Epithelial cell of esophagus (primary cell): ENCODE data around the gene CASZ1.

ENCODE experiments used
- DNase-seq: peaks from one replicate; pipeline ENCODE4 v3.0.0; 2010; ENCODE audit warnings: low read depth
- H3K4me3 ChIP-seq: 2 replicates; pipeline ENCODE4 v1.5.1; 2011; ENCODE audit warnings: mild to moderate bottlenecking, low read length, control low read depth
- TF ChIP-seq, protein P1 (sequence below): IDR thresholded peaks from 2 replicates; pipeline ENCODE4 v1.5.1; 2011; ENCODE audit warnings: low read depth, mild to moderate bottlenecking, low read length, control low read depth, inconsistent platforms; ENCODE audit not compliant: insufficient read depth; ENCODE audit errors: missing control alignments

Gene CASZ1, protein sequence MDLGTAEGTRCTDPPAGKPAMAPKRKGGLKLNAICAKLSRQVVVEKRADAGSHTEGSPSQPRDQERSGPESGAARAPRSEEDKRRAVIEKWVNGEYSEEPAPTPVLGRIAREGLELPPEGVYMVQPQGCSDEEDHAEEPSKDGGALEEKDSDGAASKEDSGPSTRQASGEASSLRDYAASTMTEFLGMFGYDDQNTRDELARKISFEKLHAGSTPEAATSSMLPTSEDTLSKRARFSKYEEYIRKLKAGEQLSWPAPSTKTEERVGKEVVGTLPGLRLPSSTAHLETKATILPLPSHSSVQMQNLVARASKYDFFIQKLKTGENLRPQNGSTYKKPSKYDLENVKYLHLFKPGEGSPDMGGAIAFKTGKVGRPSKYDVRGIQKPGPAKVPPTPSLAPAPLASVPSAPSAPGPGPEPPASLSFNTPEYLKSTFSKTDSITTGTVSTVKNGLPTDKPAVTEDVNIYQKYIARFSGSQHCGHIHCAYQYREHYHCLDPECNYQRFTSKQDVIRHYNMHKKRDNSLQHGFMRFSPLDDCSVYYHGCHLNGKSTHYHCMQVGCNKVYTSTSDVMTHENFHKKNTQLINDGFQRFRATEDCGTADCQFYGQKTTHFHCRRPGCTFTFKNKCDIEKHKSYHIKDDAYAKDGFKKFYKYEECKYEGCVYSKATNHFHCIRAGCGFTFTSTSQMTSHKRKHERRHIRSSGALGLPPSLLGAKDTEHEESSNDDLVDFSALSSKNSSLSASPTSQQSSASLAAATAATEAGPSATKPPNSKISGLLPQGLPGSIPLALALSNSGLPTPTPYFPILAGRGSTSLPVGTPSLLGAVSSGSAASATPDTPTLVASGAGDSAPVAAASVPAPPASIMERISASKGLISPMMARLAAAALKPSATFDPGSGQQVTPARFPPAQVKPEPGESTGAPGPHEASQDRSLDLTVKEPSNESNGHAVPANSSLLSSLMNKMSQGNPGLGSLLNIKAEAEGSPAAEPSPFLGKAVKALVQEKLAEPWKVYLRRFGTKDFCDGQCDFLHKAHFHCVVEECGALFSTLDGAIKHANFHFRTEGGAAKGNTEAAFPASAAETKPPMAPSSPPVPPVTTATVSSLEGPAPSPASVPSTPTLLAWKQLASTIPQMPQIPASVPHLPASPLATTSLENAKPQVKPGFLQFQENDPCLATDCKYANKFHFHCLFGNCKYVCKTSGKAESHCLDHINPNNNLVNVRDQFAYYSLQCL (N-terminal part only)

DNA sequence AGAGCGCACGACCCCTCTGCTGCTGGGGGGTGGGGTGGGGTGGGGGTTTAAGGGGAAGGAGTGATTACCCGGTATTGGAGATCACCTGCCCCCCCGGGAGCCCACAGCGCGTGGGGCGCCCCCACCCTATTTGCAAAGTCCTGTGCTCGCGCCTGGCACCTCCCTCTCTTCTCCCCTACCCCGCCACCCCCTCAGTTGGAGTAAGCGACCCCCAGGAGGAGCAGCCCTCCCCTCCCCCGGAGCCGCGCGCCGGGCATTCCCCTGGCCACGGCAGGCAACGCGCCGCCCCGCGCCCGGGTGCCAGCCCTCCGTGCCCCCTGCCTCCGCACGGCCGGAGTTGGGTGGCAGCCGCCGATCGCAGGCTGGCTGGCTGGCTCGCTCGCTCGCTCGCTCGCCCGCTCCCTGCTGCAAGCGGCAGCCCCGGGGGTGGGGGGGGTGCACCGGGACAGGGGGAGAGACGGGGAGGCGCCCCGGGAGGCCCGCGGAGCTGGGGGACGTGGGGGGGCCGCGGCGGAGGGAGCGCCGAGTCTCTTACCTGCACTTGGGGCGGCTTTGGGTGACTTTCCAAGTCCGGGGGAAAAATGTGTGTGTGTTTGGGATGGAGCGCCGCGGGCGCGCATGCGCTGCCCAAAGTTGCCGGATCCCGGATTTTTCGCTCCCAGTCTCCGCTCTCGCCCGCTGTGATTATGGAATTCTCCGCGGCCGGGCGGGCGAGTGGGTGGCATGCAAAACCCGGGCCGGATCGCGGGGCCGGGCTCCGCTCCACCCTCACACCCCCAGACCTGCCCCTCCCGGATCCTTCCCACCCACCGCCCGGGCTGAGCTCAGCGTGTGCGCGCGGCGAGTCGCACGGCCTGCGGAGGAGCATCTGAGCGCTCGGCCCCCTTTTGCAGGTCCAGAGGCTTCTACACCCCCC is at the start of gene CASZ1:
CASZ1 (minus strand) TSS at position 618 of the 916 bp plus-strand sequence. CDS start 102,757 bp downstream, outside the sequence.
- TF ChIP-seq, protein P1, sequence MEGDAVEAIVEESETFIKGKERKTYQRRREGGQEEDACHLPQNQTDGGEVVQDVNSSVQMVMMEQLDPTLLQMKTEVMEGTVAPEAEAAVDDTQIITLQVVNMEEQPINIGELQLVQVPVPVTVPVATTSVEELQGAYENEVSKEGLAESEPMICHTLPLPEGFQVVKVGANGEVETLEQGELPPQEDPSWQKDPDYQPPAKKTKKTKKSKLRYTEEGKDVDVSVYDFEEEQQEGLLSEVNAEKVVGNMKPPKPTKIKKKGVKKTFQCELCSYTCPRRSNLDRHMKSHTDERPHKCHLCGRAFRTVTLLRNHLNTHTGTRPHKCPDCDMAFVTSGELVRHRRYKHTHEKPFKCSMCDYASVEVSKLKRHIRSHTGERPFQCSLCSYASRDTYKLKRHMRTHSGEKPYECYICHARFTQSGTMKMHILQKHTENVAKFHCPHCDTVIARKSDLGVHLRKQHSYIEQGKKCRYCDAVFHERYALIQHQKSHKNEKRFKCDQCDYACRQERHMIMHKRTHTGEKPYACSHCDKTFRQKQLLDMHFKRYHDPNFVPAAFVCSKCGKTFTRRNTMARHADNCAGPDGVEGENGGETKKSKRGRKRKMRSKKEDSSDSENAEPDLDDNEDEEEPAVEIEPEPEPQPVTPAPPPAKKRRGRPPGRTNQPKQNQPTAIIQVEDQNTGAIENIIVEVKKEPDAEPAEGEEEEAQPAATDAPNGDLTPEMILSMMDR = no peak
- peak within 1 kb of the TSS; percentile 85 for H3K4me3 ChIP-seq
- DNase-seq = peak; percentile 96

DNA sequence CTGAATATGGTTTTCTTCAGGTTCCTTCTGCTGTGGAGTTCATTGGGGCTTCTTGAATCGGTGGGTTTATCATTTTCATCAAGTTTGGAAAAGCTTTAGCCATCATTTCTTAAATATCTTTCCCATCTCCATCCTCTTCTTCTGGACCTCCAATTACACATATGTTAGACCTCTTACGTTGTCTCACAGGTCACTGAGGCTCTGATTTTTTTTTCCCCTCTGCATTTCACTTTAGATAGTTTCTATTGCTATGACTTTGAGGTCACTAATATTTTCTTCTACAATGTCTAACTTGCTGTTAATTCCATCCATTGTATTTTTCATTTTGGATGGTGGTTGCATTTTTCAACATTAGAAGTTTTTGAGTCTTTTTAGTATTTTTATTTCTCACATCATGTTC is 47.3 kb upstream of the CASZ1 start:
- H3K4me3 ChIP-seq = no peak overlapping the region
- TF ChIP-seq, protein P1 = no peak
- no peak for DNase-seq

DNA sequence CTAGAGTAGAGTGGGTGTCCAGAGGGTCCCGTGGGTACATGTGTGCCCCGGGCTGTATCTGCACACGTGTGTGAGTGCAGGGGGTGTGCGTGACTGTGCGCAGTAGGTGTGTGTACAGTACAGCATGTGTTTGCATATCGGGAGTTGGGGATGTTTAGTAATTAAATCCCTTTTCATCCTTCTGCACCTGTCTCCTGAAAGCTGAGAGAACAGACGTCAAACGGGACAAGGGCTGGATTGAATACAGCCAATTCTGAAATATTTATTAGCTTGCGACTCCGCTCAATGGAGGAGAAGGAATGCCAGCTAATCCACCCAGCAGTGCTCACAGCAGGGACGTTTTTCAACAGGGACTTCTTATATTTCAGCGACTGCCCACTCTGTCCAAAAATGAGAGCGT is 44.7 kb upstream of the CASZ1 start:
- no peak for DNase-seq
- H3K4me3 ChIP-seq = no peak overlapping the region
- TF ChIP-seq, protein P1 = no peak

DNA sequence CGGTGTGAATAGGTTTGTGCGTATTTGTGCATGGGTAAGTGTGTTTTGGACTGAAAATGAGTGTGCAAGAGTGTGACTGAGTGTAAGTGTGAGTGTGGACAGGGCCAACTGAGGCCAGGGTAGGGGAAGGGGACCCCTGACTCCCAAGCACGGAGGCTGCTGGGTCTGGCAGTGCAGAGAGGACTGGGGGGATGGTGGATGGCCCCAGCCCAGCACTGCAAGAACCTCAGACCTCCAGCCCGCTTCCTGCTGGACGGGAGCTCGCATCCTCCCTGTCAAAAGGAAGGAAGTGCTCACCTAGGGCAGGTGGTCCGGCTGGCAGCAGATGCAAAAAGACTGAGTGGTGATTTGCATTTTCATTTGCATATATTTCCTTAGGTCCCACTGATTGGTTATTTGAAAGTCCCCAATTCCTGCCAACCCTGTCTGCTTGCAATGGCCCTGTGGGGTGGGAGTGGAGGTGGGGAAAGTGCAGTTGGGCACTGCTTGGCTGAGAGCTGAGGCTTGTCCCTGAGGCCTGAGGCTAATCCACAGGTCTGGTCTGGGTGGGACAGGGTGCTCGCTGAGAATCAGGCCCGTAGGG is 42.8 kb upstream of the CASZ1 start:
- TF ChIP-seq, protein P1 = no peak
- DNase-seq = no peak
- H3K4me3 ChIP-seq = no peak overlapping the region

DNA sequence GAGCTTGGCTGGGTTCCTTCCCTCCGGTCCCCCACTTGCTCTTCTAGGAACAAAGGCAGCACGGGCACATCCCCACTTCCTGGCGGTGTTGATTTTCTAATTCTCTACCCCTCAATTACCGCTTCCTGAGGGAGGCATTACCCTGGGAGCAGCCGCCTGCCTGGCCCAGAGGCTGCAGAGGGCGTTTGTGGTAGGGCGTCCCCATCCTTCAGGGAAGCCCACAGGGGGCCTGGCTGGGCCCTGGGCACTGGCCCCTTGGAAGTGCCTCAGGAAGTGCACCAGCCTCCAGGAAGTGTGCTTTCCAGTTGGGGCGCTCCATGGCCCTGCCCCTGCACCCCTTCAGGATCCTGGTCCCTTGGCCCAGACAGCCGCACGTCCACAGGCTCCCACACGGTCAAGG is 42.1 kb upstream of the CASZ1 start:
- no peak overlapping the region for H3K4me3 ChIP-seq
- no peak for DNase-seq
- TF ChIP-seq, protein P1 = no peak
